ENCODE measurements around the gene MUC3A. TPM values are rescaled to one million over a fixed set of nuclear protein-coding genes. Genes with fewer than 3 reads are reported as not detected.
"Not testable (repeated sequence)": the region's sequence is repeated elsewhere in the genome, so short reads cannot be mapped to it uniquely, and the experiment has no call there.

The MUC3A gene, protein sequence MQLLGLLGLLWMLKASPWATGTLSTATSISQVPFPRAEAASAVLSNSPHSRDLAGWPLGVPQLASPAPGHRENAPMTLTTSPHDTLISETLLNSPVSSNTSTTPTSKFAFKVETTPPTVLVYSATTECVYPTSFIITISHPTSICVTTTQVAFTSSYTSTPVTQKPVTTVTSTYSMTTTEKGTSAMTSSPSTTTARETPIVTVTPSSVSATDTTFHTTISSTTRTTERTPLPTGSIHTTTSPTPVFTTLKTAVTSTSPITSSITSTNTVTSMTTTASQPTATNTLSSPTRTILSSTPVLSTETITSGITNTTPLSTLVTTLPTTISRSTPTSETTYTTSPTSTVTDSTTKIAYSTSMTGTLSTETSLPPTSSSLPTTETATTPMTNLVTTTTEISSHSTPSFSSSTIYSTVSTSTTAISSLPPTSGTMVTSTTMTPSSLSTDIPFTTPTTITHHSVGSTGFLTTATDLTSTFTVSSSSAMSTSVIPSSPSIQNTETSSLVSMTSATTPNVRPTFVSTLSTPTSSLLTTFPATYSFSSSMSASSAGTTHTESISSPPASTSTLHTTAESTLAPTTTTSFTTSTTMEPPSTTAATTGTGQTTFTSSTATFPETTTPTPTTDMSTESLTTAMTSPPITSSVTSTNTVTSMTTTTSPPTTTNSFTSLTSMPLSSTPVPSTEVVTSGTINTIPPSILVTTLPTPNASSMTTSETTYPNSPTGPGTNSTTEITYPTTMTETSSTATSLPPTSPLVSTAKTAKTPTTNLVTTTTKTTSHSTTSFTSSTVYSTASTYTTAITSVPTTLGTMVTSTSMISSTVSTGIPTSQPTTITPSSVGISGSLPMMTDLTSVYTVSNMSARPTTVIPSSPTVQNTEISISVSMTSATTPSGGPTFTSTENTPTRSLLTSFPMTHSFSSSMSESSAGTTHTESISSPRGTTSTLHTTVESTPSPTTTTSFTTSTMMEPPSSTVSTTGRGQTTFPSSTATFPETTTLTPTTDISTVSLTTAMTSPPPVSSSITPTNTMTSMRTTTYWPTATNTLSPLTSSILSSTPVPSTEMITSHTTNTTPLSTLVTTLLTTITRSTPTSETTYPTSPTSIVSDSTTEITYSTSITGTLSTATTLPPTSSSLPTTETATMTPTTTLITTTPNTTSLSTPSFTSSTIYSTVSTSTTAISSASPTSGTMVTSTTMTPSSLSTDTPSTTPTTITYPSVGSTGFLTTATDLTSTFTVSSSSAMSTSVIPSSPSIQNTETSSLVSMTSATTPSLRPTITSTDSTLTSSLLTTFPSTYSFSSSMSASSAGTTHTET (N-terminal part only)
- 0.36 TPM for total RNA-seq

DNA sequence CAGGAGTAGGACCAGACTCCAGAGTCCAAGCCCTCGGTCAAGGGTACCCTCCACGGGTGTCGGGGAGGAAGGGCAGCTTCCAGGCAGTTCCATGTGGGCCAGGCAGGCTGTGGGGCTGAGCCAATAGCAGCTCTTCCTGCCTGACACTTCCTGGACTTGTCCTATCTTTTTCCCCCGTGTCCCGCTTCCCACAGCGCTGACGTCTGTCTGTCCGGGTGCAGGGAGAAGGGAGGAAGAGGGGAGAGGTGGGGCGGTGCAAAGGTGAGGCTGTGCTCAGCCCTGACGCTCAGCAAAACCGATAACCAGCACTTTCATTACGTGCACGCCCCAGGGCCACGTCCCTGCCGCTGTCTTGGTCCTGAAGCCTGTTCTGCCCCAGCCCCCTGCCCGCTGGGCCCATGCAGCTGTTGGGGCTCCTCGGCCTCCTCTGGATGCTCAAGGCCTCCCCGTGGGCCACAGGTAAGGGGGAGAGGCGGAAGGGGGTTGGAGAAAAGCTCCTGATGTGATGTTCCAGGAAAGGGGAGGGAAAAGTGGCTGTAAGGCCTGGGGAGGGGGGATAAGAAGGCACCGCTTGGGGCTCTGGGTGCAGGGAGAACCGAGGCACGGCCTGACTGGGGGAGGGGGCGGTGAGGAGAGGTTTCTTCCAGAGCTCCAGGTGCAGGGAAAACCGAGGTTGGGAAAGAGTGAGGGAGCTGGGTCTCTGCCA, at the start of gene MUC3A:
TSS of gene MUC3A (plus strand) at position 308 of the 706 bp plus-strand sequence. CDS start at position 399, 91 bp downstream.
- ATAC-seq = no peak
- no peak for DNase-seq (ENCODE audit: low spot score)
- intact Hi-C loops (cut with DNase I) = no loop called here

DNA sequence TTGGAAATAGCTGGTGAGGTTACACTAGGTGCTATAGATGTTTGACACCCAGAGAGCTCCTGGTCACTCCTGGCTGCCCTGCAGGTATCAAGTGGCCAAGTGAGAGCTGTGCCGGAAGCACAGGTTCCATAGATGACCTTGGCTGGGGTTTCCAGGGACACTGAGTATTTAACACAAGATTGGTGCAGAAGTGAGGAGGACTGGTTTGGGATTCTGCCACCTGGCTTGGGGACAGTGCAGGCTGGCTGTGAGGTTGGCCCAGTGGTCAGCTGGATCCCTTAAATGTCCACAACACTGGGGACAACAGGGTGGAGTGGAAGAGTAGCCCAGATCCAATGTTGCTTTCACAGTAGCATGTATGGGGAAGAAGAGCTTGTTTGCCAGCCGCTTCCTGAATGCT, 48.4 kb upstream of the MUC3A start:
- ATAC-seq (no peak), DNase-seq (ENCODE audit: low spot score) (no peak)
- intact Hi-C loops (cut with DNase I) = no loop called here

DNA sequence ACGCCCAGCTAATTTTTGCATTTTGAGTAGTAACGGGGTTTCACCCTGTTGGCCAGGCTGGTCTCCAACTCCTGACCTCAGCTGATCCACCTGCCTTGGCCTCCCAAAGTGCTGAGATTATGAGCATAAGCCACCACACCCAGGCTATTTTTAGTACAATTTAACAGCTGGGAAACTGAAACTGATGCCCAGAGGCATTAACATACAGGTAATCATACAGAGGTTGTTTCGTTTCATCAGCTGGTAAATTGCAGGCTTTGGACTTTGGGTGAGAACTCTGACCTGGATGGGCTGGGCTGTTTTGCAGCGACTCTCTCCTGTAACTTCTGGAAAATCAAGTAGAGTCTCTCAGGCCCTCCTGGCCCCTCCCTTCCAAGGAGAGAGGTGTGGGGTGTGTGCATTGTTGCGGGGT, 47.4 kb upstream of the MUC3A start:
- ATAC-seq (no peak), DNase-seq (ENCODE audit: low spot score) (no peak)

DNA sequence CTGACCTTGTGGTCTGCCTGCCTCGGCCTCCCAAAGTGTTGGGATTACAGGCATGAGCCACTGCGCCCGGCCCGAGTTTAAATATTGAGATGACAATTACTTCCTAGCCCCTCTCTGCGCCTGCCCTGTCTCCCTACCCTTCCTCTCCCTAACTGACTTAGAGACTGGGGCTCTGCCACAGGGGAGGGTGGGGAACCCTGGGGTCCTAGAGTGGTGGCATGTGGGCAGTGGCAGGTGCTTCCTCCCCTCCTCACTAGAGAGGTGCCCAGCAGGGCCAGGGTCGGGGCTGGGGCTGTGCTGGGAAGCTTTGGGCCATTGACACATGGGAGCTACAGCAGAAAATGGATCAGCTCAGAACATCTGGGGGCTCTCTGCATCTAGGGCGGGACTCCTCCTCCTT, 46.7 kb upstream of the MUC3A start:
- no peak for DNase-seq (ENCODE audit: low spot score)
- intact Hi-C loops (cut with DNase I) = no loop called here
- no peak for ATAC-seq

More for the DNA sequence above, 47.4 kb upstream of the MUC3A start:
- intact Hi-C loops (cut with DNase I) = no loop called here

DNA sequence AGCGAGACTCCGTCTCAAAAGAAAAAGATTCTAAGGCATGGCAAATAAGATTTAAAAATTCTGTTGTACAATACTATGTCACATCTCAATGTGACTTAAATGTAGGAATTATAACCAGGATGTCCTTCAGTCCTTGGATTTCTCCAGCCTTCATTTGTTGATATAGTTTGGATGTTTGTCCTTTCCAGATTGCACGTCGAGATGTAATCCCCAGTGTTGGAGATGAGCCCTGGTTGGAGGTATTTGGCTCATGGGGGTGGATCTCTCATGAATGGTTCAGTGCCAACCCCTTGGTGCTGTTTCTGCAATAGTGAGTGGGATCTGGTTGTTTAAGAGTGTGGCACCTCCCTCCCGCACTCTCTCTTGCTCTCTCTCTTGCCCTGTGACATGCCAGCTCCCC, 40.8 kb upstream of the MUC3A start:
- intact Hi-C loops (cut with DNase I) = no loop called here
- no peak for DNase-seq (ENCODE audit: low spot score)
- no peak for ATAC-seq

DNA sequence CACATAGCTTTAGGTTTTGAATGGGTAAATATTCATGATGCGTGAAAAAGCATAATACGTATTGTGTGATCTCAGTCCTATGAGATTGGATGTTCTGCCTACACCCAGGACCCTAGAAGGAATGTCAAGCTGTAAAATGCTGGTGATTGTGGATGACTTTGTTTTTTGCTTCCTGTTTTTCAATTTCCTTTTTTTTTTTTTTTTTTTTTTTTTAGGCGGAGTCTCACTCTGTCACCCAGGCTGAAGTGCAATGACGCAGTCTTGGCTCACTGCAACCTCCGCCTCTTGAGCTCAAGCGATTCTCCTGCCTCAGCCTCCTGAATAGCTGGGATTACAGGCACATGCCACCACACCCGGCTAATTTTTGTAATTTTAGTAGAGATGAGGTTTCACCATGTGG, 38.9 kb upstream of the MUC3A start:
- DNase-seq (ENCODE audit: low spot score); ATAC-seq; intact Hi-C loops (cut with DNase I): not testable (repeated sequence)

DNA sequence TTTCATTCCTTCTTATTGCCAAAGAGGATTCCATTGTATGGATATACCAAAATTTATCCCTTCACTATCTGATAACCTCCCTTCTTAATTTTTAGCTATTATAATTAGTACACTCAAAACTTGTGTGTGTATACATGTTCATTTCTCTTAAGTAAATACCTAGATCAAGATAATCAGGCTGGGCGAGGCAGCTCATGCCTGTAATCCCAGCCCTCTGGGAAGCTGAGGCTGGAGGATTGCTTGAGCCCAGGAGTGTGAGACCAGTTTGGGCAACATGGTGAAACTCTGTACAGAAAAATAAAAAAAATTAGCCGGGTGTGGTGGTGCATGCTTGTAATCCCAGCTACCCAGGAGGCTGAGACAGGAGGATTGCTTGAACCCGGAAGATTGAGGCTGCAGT, 37.9 kb upstream of the MUC3A start:
- no peak for ATAC-seq
- no peak for DNase-seq (ENCODE audit: low spot score)
- intact Hi-C loops (cut with DNase I) = no loop called here

DNA sequence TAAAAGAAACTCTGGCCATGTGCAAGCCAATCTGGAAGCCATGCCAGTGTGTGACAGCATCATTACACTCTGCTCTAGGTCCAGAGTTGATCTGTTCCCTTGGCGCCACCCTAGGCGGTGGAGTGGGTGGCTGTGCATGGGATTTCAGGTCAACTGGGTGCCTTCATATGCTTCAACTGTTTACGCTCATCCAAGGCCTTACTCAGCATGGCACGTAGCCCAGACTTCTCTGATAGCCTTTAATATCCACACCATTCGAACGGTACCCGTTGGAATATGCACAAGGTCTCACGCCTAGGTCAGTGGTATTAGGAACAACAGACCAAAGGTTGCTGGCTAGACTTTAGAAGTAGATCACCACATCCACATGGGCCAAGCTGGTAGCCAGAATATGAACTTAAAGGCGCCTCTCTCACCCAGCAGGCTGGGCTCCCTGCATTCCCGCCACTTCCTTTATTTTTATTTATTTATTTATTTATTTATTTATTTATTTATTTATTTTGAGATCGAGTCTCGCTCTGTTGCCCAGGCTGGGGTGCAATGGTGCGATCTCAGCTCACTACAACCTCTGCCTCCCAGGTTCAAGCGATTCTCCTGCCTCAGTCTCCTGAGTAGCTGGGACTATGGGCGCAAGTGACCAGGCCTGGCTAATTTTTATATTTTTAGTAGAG, 35.0 kb upstream of the MUC3A start:
- intact Hi-C loops (cut with DNase I) = no loop called here
- DNase-seq (ENCODE audit: low spot score) (no peak), ATAC-seq (no peak)

DNA sequence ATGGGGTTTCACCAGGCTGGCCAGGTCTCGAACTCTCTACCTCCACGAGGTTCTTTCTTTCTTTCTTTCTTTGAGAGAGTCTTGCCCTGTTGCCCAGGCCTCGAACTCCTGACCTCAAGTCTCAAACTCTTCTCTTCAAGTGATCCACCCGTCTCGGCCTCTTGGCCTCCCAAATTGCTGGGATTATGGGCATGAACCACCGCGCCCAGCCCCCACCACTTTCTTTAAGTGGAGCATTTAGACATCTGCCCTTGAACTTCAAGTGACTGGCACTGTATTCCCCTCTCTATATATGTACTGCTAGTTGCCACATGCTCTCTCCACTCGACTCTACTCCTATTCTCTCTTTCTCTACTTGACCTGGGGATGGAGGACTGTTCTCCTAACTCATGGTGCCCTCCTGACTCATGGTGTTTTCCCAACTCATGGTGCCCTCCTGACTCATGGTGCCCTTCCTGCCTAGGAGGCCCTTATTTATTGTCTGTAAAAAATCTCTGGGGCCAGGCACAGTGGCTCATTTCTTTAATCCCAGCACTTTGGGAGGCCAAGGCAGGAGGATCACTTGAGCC, 34.4 kb upstream of the MUC3A start:
- no peak for DNase-seq (ENCODE audit: low spot score)
- intact Hi-C loops (cut with DNase I) = no loop called here
- no peak for ATAC-seq

DNA sequence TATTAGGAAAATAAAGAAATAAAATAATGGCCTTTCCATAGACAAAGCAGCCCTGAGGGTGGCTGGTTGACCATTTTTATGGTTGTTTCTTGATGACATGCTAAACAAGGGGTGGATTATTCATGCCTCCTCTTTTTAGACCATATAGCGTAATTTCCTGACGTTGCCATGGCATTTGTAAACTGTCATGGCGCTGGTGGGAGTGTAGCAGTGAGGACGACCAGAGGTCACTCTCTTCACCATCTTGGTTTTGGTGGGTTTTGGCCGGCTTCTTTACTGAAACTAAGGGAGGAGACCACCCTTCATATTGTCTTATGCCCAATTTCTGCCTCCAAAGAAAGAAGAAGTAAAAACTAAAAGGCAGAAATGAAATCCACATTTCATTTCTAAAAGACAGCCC, 30.0 kb upstream of the MUC3A start:
- DNase-seq (ENCODE audit: low spot score); ATAC-seq; intact Hi-C loops (cut with DNase I): not testable (repeated sequence)

DNA sequence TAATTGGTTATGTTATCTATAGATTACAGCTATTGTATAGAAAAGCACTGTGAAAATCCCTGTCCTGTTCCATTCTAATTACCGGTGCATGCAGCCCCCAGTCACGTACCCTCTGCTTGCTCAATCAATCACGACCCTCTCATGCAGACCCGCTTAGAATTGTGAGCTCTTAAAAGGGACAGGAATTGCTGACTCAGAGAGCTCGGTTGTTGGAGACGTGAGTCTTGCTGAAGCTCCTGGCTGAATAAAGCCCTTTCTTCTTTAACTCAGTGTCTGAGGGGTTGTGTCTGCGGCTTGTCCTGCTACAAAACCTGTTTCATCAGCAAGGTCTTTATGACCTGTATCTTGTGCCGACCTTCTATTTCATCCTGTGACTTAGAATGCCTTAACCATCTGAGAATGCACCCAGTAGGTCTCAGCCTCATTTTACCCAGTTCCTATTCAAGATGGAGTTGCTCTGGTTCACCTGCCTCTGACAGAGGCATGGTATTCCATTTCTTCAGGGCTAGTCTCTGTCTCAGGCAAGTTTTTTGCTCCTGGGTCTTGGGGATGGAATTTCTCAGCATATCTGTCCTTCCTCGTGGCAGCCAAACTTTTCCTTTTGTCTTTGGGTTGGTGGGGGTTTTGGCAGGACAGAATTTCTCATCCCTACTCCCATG, 29.4 kb upstream of the MUC3A start:
- intact Hi-C loops (cut with DNase I); ATAC-seq; DNase-seq (ENCODE audit: low spot score): not testable (repeated sequence)

DNA sequence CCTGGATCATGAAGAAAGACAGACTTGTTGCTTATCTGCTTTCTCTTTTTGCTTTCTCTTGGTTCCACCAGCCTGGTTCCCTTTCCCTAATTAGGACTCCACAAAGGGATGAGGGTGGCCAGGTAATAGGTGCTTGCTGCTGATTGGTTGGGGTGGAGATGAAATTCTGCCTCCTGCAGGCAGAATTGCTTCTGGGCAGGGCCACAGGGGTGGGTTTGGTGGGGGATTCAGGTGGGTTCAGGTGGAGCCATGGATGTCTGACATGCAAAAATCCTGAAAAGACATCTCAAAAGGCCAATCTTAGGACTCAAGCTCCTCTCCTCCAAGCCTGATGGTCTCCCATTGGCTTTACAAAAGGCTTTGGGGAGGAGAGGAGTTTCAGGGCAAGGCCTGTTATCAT, 28.3 kb upstream of the MUC3A start:
- DNase-seq (ENCODE audit: low spot score) = no peak
- no peak for ATAC-seq
- intact Hi-C loops (cut with DNase I) = no loop called here

DNA sequence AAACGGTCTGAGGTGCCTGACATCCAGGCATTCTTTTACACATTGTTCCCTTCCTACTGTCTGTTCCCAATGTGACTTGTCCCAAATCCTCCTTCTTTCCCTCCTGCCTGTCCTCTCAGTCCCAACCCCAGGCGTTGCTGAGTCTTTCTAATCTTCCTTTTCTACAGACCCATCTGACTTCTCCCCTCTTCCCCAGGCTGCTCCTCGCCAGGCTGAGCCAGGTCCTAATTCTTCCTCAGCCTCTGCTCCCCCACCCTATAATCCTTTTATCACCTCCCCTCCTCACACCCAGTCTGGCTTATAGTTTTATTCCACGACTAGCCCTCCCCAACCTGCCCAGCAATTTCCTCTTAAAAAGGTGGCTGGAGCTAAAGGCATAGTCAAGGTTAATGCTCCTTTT, 25.7 kb upstream of the MUC3A start:
- DNase-seq (ENCODE audit: low spot score); ATAC-seq; intact Hi-C loops (cut with DNase I): not testable (repeated sequence)

DNA sequence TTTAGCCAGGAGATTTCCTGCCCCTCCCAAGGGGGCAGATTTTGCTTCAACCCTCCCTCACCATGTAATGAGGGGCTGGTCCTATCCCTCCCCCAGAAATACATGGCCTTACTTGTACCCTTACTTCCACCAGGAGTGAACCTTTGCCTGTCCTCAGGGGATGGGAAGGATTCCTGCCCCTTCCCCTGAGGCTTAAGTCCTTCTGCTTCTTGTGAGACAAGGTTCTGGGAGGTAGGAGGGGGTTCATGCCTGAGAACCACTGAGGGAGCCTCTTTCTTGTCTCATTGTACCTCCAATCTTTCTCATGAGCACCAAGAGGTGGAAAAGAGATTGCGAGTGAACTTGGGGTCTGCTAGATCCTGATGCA, 19.5 kb upstream of the MUC3A start:
- DNase-seq (ENCODE audit: low spot score) = no peak
- intact Hi-C loops (cut with DNase I) = no loop called here
- no peak for ATAC-seq

DNA sequence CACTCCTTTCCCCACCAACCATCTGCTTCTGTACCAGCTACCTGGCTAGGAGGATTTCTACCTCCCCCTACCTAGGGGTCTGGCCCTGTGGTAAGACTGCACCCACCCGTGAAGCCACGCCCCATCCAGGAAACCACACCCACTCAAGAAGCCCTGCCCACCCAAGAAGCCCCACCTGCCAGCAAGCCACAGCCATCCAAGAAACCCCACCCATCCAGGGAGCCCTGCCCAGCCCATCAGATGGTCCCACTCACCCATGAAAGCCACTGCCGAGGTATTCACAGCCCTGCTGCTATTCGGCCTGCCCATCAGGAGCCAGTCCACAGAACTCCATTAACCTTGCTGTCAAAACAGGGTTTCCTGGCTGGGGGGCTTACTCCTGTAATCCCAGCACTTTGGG, 15.6 kb upstream of the MUC3A start:
- DNase-seq (ENCODE audit: low spot score) = no peak
- intact Hi-C loops (cut with DNase I) = no loop called here
- ATAC-seq = no peak

DNA sequence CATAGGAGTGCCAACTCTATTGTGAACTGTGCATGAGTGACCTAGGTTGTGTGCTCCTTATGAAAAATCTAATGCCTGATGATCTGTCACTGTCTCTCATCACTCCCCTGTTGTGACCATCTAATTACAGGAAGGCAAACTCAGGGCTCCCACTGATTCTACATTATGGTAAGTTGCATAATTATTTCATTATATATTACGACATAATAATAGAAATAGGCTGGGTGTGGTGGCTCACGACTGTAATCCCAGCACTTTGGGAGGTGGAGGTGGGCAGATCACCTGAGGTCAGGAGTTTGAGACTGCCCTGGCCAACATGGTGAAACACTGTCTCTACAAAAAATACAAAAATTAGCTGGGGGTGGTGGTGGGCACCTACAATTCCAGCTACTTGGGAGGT, 14.0 kb upstream of the MUC3A start:
- intact Hi-C loops (cut with DNase I); DNase-seq (ENCODE audit: low spot score); ATAC-seq: not testable (repeated sequence)

DNA sequence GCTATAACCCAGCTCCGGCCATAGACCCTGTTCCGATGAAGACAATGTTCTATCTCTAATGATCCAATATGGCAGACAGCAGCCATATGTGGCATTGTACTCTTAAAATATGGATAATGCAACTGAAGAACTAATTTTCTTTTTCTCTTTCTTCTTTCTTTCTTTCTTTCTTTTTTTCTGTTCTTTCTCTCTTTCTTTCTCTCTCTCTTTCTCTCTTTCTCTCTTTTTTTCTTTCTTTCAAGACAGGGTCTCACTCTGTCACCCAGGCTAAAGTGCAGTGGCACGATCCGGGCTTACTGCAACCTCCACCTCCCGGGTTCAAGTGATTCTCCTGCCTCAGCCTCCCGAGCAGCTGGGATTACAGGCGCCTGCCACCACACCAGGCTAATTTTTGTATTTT, 13.2 kb upstream of the MUC3A start:
- intact Hi-C loops (cut with DNase I); DNase-seq (ENCODE audit: low spot score); ATAC-seq: not testable (repeated sequence)
